Endometrium (tissue), 2 donors: ENCODE data around the gene RAX.
"Not testable (repeated sequence)": the region's sequence is repeated elsewhere in the genome, so short reads cannot be mapped to it uniquely, and the experiment has no call there.

Experiments used
- FAIRE-seq: peaks from 2 replicates; lab custom pipeline; 2012; peaks lifted over from hg19 to GRCh38; lab: Jason Lieb, UNC
- donor health status: control.
- donor health status: control.

RAX gene

DNA sequence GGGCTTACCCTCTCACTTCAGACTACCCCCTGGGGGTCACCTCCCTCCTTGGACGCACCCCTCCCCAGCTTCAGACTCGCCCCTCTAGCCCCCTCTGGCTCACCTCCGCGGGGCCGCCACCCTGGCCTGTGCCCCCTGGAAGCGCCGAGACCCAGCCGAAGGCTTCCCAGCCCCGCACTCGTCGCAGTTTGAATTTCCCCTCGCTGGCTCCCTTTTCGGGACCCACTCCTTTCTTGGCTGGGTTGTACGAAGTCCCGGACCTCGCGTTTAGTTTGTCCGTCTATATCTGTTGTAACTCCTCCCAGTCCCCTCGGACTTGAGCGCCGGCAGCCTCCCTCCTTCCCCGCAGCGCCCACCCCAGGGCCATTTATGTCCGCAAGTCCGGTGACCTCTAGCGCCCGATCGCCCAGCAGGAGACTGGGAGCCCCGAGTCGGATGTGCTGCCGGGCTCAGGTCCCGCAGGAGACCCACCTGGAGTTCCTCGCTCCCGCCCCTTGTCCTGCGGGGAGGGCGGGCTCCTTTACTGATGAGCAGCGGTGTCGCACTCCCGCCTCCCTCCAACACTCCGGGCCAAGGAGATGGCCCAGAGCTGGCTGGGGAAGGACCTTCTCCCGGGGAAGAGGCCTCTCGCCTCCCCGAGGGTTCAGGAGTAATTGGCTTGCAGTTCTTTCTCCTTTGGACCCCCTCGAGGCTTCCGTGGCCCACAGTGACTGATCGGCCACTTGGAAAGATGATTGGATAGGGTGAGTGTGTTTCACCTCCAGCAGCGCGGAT is 692 bp upstream of the RAX start:
- FAIRE-seq: no peak

DNA sequence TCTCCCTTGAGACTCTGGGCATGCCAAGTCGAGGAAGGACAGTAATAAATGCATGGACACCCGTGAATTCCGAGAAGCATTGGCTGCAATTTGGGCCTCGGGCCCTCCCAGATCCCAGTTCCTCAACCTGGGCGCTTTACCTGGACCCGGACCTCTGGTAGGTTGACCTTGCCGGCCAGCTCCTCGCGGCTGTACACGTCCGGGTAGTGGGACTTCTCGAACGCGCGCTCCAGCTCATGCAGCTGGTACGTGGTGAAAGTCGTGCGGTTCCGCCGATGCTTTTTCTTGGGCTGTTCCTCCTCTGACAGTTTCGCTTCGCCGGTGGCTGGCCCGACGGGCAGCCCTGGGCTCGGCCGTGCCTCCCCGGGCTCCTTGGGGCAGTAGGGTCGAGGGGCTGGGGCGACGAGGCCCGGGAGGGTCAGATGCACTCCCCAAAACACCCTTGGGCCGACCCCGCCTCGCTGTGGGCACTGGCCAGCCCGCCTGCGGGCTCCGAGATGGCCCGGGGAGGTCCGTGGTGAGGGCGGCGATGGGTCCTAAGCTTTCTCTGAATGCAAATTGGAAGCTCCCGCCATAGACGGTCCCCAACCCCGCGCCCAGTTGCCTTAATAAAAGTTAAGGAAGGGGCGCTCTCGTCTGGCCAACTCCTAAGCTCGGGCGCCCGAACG is 899 bp downstream of the RAX start:
- no peak for FAIRE-seq

- FAIRE-seq: no peak
These were observed 1.5 kb downstream of the RAX start for GRCh38 chr18:59271606-59272220.

DNA sequence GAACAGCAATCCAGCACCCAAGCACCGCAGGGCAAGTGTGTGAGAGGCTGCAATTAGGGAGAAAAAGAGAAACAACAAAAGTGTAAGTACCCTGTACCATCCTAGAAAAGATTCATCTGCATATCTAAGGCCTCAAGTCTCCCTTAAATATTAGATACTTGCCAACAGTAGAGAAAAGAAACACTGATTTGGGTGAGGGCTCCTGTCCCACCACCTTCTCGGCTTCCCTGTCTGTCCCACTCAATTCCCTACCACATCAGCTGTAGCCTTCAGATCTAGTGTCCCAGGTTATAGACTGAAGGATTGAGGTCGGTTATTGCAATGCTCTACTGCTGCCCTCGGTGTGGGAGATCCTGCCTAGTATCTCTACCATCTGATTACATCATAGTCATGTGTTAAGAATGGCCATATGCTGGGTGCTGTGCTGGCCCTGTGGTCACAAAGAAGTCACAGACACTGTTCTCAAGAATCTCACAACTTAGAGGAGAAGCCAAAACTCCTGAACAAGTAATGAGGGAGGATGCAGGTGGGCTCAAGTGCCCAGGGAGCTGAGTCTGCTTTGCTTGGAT is 2.5 kb downstream of the RAX start:
- no peak for FAIRE-seq

DNA sequence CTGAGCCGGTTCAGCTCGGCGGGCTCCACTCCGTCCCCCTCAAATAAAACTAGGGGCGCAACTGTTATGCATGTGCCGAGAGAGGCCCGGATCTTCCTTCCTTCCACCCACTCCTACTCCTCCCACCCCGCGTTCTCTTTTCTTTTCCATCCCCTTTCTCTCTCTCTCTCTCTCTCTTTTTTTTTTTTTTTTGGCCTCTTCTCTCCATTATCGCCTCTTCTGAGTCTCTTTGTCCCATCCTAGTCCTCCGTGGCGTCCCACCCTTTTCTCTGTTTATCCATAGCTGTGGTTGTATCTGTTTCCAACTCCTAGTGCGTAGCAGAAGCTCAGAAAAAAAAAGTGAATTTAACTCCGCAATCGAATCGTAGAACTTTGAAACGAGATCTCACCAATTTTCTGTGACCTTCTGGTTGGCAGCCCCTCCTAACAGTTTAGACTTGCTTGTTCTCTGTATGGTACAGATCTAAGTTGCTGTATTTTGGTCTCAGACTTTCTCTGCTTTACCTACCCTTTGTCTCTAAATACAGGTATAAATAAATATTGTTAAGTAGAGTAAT is 3.6 kb downstream of the RAX start:
- no peak for FAIRE-seq

GRCh38 chr18:59268721-59269562 is 4.3 kb downstream of the RAX start:
- no peak for FAIRE-seq

DNA sequence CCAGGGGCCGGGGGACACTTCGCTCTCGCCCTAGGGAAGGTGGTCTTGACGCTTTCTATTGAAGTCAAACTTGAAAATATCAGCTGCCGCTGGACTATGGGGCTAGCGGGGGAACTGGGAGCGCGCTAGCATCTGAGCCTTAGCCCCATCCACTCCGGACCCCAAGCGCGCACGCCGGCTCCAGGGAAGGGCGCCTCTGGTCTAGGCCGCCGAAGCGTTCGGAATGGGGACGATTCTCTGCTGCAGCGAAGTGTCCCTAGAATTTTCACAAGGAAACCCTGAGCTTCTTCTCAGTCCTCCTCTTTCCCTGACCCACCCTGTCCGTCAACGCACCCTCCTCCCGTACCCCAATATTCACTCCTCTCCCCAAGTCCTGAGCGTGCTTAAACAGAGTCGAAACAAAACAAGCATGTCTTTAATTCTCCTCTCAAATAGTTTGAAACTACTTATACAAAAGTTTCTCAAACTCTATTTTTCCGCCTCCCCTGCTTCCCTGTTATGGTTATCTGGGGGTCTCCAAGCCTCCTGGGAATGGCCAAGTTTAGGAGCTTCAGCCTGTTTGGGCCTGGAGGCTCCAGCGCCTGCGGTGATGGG is 5.0 kb downstream of the RAX start:
- no peak for FAIRE-seq

GRCh38 chr18:59267503-59268126 is 5.6 kb downstream of the RAX start:
- FAIRE-seq: no peak

DNA sequence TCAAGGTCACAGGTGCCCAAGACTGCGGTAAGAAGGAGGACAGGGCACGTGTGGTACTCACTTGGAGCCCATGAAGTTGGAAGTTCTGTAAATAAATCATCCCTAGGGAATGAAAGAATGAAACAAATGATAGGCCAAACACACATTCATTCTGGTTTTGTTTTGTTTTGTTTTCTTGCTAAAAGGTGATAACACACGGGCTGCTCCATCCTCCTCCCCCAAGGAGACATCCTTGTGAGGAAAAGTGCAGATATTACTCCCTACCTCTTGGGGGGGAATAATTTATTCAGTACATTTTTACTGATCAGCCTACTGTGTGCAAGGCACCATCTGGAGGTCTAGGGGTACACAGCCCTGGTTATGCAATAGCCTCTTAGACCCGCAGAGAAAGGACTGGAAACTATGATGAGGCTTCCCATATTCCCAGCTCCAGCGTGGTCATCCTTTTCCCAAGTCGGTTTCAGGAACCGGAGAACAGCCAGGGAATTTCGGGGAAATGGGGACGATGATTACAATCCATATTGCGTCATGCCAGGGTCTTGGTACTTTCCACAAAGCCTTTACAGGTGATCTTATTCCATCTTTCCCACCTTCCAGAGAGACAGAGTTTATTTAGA is 6.3 kb downstream of the RAX start:
- no peak for FAIRE-seq

- no peak for FAIRE-seq
These were observed 6.8 kb downstream of the RAX start for GRCh38 chr18:59266459-59266858.

GRCh38 chr18:59265974-59266369 is 7.3 kb downstream of the RAX start:
- no peak for FAIRE-seq

DNA sequence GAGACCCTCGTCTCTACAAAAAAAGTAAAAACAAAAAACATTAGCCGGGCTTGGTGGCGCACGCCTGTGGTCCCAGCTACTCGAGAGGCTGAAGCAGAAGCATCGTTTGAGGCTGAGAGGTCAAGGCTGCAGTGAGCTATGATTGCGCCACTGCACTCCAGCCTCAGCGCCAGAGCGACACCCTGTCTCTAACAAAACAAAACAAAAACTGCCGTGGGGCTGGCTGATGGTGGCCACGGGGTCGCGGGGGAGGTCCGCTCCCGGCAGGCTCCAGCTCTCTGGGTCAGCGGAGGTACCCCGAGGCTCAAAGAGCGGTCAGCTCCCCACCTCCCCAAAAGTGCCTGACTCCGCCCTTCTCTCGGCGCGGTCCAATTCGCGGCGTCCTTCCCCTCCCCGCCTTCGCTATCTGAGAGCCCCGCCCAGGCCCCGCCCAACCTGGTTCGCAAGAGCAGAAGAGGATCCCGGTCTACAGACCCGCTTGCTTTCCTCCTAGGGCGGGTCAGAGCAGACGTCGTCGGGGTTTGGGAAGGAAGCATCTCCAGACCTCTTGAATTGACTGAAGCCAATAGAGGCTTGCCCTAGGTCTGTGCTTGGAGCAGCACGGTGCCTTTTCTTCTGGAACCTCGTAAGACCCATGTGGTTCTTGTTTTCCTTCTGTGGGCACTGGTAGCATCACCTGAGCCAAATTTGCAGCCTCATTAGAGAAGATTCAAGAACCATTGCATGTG is 7.8 kb downstream of the RAX start:
- FAIRE-seq: no peak

DNA sequence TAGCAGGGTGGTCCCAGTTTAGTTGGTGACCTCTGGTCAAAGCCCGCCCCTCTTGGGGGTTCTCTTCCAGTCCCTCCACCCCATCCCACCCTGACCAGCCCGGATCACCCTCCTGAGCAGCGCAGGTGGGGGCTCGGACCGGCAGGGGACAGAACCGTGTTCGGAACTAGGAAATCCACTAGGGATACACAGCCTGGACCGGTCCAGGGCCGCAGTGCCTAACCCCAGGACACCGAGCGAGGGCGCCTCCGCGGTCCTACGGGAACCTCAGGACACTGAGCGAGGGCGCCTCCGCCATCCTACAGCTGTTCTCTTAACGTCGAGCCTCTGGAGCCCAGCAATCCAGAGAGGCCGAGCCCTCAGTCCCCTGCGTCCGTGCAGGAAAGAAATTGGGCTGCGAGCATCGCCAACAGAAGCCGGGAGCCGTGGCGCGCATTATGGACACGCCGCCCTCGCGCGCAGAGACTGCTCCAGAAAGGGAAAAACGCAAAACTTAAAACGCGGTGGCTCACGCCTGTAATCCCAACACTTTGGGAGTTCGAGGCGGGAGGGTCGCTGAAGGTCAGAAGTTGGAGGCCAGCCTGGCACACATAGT is 8.5 kb downstream of the RAX start:
- FAIRE-seq: no peak

GRCh38 chr18:59264121-59264571 is 9.1 kb downstream of the RAX start:
- FAIRE-seq: no peak

DNA sequence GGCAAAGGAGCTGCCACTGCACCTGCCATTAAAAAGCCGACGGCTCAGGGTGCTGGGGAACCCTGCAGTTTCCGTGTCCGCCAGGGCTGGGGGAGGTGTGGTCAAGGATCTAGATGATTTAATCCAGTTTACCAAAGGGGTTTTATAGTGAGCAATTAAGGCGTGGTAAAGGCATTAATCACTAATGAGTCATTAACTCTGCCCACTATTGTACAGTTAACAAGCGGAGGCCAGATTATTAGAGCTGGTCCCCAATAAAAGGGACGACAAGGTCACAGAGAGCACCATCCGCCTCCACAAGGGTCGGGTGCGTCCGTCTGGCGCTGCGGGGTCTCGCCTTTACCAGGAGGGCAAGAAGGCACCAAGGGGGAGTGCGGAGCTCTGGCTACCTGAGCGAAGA is 9.6 kb downstream of the RAX start:
- FAIRE-seq: no peak

DNA sequence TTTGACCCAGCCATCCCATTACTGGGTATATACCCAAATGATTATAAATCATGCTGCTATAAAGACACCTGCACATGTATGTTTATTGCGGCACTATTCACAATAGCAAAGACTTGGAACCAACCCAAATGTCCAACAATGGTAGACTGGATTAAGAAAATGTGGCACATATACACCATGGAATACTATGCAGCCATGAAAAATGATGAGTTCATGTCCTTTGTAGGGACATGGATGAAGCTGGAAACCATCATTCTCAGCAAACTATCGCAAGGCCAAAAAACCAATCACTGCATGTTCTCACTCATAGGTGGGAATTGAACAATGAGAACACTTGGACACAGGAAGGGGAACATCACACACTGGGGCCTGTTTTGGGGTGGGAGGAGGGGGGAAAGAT is 11.0 kb downstream of the RAX start:
- not testable (repeated sequence) for FAIRE-seq

GRCh38 chr18:59261842-59262241 is 11.4 kb downstream of the RAX start:
- FAIRE-seq: not testable (repeated sequence)

DNA sequence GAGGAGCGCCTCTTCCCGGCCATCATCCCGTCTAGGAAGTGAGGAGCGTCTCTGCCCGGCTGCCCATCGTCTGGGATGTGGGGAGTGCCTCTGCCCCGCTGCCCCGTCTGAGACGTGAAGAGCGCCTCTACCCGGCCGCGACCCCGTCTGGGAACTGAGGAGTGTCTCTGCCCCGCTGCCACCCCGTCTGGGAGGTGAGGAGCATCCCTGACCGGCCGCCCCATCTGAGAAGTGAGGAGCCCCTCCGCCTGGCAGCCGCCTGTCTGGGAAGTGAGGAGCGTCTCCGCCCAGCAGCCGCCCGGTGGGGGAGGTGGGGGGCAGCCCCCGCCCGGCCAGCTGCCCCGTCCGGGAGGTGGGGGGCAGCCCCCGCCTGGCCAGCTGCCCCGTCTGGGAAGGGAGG is 17.8 kb downstream of the RAX start:
- not testable (repeated sequence) for FAIRE-seq

DNA sequence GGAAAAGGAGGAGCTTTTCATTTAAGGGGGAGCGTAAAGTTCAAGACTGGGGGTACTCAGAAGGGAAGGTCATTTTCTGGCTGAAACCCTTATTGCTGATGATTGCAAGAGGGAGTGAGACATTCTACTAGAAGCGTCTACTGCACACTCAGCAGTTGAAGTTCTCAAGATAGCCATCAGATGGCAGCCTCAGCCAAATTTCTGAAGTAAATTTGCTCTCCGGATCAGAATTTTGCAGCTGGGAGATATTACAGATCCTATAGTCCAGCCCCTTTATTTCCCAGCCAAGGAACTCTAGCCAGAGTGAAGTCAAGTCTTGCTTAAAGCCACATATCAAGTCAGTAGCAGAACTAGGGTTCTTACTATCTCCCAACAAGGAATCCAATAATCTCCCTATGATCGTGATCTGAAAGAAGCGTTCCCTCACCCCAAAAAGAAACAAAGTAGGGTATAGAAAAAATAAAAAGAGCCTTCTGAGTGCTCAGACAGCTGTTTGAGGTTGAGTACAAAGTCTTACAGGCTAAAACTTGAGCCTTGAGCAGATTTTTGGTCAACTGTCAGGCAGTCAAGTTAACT is 24.0 kb downstream of the RAX start:
- FAIRE-seq: peak; percentile 72
